Measurements from ENCODE around the gene CHTF8. TPM values are rescaled to one million over a fixed set of nuclear protein-coding genes. Genes with fewer than 3 reads are reported as not detected.

The CHTF8 gene
- 60.7 and 67.2 TPM in 2 replicates for total RNA-seq

GRCh38 chr16:69132424-69133252, at the start of gene CHTF8, which contains the start of gene UTP4:
CHTF8 (minus strand) TSS chr16:69132588; CDS start chr16:69121458, 11,130 bp downstream.
UTP4 (plus strand) TSS chr16:69132649; CDS start chr16:69133460, 811 bp downstream.

GRCh38 chr16:69105501-69106361, 26.7 kb downstream of the CHTF8 start, which contains the start of gene HAS3:
HAS3 (plus strand) TSS chr16:69105653; CDS start chr16:69109396, 3,743 bp downstream.

Small RNAs within 50 kb of the gene (small RNA-seq; reads per million reads assigned to genes)
- gene RNU6-22P, result 1.6 reads per million, percentile 38 among the genes with 10 or more reads in this experiment

Other genes starting within 250 kb of the CHTF8 start
- gene HAS3, start 26.9 kb downstream of the CHTF8 start, total RNA-seq, result 0.49 and 2.4 TPM in 2 replicates
- gene UTP4, start 61 bp upstream of the CHTF8 start, total RNA-seq, result 23.6 and 27.7 TPM in 2 replicates
- gene SNTB2, start 54.6 kb upstream of the CHTF8 start, total RNA-seq, result 76.9 and 98.7 TPM in 2 replicates
- 37.2 and 37.3 TPM in 2 replicates for gene VPS4A, start 178.8 kb upstream of the CHTF8 start, total RNA-seq
- gene PDF, start 198.0 kb upstream of the CHTF8 start, total RNA-seq, result 11.2 and 12.4 TPM in 2 replicates
- gene COG8, start 207.0 kb upstream of the CHTF8 start, total RNA-seq, result 47.4 and 51.8 TPM in 2 replicates
- gene NIP7, start 207.2 kb upstream of the CHTF8 start, total RNA-seq, result 22.1 and 23.9 TPM in 2 replicates
- gene TMED6, start 219.2 kb upstream of the CHTF8 start, total RNA-seq, result not detected in 2 replicates